GM18508 (cell line): Measurements from ENCODE around the gene PUS10.
"Not testable (repeated sequence)": the region's sequence is repeated elsewhere in the genome, so short reads cannot be mapped to it uniquely, and the experiment has no call there.

Experiments
- ATAC-seq: cut with Tn5 transposase; IDR thresholded peaks from one replicate; pipeline ENCODE4 v1.9.1; 2021; ENCODE audit warnings: moderate number of reproducible peaks; ENCODE audit not compliant: insufficient read depth, unreplicated experiment

The PUS10 gene

GRCh38 chr2:60945341-60945740 is 72.7 kb downstream of the PUS10 start:
- ATAC-seq = no peak

GRCh38 chr2:60939622-60940021 is 78.4 kb downstream of the PUS10 start:
- ATAC-seq = no peak

- ATAC-seq = no peak
Observed at GRCh38 chr2:60938301-60938700, 79.8 kb downstream of the PUS10 start.

GRCh38 chr2:60936757-60937156 is 81.3 kb downstream of the PUS10 start:
- ATAC-seq = no peak

GRCh38 chr2:60934165-60934722 is 83.8 kb downstream of the PUS10 start:
- ATAC-seq = no peak

- no peak for ATAC-seq
Observed at GRCh38 chr2:60932954-60933353, 85.1 kb downstream of the PUS10 start.

- not testable (repeated sequence) for ATAC-seq
Observed at GRCh38 chr2:60932061-60932460, 86.0 kb downstream of the PUS10 start.

- ATAC-seq = no peak
Observed at GRCh38 chr2:60926741-60927552, 91.1 kb downstream of the PUS10 start.

GRCh38 chr2:60925994-60926740 is 91.9 kb downstream of the PUS10 start:
- no peak for ATAC-seq

GRCh38 chr2:60907329-60907728 is 110.7 kb downstream of the PUS10 start:
- ATAC-seq = no peak

GRCh38 chr2:60906395-60906794 is 111.7 kb downstream of the PUS10 start:
- ATAC-seq = no peak

- not testable (repeated sequence) for ATAC-seq
Observed at GRCh38 chr2:60905867-60906266, 112.2 kb downstream of the PUS10 start.

- not testable (repeated sequence) for ATAC-seq
Observed at GRCh38 chr2:60901296-60901695, 116.8 kb downstream of the PUS10 start.

- ATAC-seq = no peak
Observed at GRCh38 chr2:60899892-60900249, 118.2 kb downstream of the PUS10 start.

- ATAC-seq = no peak
Observed at GRCh38 chr2:60899230-60899891, 118.7 kb downstream of the PUS10 start.

GRCh38 chr2:60898567-60898966 is 119.5 kb downstream of the PUS10 start:
- no peak for ATAC-seq
